Measurements from ENCODE around the gene HMGCS2. TPM values are rescaled to one million over a fixed set of nuclear protein-coding genes. Genes with fewer than 3 reads are reported as not detected.

Gene HMGCS2
- total RNA-seq, 1 donor from 2014 or later = not detected

DNA sequence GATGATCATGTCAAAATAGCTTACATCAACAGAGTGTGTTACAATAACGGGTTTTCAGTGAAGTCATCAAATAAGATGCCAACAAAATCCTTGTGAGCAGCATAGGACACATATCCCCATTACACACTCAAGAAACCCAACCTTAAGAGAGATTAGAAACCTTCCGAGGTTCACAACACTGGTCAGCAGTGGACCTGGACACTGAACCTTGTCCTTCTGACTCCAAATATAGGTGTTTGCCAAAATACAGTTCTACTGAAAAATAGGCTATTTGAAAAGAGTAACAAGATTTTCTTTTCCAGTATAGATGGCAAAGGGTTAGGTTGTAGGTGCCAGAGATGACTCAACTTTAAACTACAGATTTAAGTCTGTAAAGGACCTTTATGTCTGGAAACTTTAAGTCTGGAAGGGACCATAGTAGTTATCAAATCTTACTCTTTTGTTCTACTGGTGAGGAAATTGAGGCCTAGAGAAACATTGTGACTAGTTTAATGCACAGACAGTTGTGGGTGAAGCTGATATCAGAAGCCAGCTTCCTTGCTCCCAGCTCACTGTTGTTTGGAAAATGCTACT lies 43.4 kb upstream of the HMGCS2 start:
- Histone ChIP-seq H3K4me3 (ENCODE audit: low read depth, low read length) (no peak overlapping the region), H3K27me3 (ENCODE audit: control insufficient read depth, insufficient read depth, low read length) (peaks cover 3% of the 10 kb centered on the region), H3K36me3 (ENCODE audit: control insufficient read depth, insufficient read depth, low read length) (no peaks in the 10 kb centered on the region)
- DNase-seq (ENCODE audit: low read depth) = no peak
- TF ChIP-seq, protein P1, sequence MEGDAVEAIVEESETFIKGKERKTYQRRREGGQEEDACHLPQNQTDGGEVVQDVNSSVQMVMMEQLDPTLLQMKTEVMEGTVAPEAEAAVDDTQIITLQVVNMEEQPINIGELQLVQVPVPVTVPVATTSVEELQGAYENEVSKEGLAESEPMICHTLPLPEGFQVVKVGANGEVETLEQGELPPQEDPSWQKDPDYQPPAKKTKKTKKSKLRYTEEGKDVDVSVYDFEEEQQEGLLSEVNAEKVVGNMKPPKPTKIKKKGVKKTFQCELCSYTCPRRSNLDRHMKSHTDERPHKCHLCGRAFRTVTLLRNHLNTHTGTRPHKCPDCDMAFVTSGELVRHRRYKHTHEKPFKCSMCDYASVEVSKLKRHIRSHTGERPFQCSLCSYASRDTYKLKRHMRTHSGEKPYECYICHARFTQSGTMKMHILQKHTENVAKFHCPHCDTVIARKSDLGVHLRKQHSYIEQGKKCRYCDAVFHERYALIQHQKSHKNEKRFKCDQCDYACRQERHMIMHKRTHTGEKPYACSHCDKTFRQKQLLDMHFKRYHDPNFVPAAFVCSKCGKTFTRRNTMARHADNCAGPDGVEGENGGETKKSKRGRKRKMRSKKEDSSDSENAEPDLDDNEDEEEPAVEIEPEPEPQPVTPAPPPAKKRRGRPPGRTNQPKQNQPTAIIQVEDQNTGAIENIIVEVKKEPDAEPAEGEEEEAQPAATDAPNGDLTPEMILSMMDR (IDR thresholded peaks at IDR 0.05; ENCODE audit: insufficient read depth, low read length, poor library complexity, severe bottlenecking) = no peak

DNA sequence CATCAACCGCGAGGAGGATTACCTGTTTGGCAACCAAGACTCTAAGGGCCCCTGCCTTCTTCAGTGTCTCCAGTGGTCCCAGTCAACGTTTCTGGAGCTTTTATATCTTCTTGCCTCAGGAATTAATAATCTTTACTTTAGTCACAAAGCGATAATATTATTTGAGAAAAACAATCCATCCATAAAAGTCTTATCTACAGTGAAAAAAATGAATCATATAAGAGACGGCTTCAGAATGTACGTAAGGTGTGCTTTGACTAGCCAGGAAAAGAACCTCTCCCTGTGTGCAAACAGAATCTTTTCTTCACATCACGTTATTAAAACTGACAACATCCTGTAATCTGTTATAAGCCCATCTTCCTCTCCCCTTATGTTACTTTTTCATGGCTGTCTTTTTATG lies 42.7 kb upstream of the HMGCS2 start, which contains the start of gene REG4:
Gene REG4, minus strand, starts transcription at position 74 of the 400 bp plus-strand sequence. CDS start 2,691 bp downstream, outside the sequence.
- Histone ChIP-seq H3K4me3 (ENCODE audit: low read depth, low read length) (no peak within 1 kb of the TSS), H3K36me3 (ENCODE audit: control insufficient read depth, insufficient read depth, low read length) (no peaks in the 10 kb centered on the region), H3K27me3 (ENCODE audit: control insufficient read depth, insufficient read depth, low read length) (peaks cover 3% of the 10 kb centered on the region)
- TF ChIP-seq, protein P1 (IDR thresholded peaks at IDR 0.05; ENCODE audit: insufficient read depth, low read length, poor library complexity, severe bottlenecking) = no peak
- DNase-seq (ENCODE audit: low read depth) = no peak

DNA sequence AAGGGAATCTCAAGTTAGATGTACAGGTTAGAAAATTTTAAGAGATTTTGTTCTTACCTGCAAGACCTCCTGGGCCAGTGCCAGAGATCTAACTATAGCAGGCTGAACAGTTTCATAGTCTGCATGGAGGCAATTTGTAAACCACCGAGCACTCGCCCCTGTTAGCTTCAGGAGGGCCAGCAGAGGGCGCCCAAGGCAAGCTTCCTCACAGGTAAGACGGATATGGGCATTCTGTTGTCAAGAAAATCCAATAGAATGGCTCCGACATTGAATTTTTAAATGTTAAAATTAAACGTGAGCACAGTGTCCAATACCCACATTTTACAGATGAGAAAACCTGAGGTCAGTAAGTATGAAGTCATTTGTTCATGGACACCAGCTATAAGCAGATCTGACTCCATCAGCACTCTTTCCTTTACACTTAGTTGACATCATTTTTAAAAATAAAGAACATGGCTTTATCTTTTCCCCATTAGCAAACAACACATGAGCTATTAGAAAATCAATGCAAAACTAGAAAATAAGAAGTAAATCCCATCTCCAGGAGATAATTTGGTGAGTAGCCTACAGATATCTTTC lies 40.4 kb upstream of the HMGCS2 start:
- no peak overlapping the region for H3K4me3 ChIP-seq (ENCODE audit: low read depth, low read length)
- TF ChIP-seq, protein P1 (IDR thresholded peaks at IDR 0.05; ENCODE audit: insufficient read depth, low read length, poor library complexity, severe bottlenecking) = peak; percentile 97
- H3K36me3 ChIP-seq (ENCODE audit: control insufficient read depth, insufficient read depth, low read length) = no peaks in the 10 kb centered on the region
- DNase-seq (ENCODE audit: low read depth) = peak; percentile 31
- peaks cover 3% of the 10 kb centered on the region for H3K27me3 ChIP-seq (ENCODE audit: control insufficient read depth, insufficient read depth, low read length)

DNA sequence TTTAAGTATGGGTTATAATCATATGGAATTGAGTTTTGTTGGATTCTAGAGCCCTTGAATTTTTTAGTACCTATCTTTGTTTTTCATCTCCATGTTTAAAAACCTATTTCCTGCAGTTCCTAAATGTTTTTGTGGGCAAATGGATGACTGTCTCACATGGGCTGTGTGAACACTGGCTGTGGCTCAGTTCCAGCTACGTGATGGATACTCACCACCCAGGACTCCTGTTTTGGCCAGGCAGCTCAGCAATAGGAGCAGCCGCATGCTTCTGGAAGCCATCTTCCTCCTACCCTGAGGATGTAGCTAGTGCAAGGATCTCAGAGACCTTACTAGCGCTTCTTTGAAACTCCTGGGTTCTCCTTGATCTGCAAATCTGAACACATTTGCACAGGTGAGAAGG lies 39.8 kb upstream of the HMGCS2 start:
- no peak for DNase-seq (ENCODE audit: low read depth)
- Histone ChIP-seq H3K27me3 (ENCODE audit: control insufficient read depth, insufficient read depth, low read length) (peaks cover 3% of the 10 kb centered on the region), H3K36me3 (ENCODE audit: control insufficient read depth, insufficient read depth, low read length) (no peaks in the 10 kb centered on the region), H3K4me3 (ENCODE audit: low read depth, low read length) (no peak overlapping the region)
- TF ChIP-seq, protein P1 (IDR thresholded peaks at IDR 0.05; ENCODE audit: insufficient read depth, low read length, poor library complexity, severe bottlenecking) = no peak

DNA sequence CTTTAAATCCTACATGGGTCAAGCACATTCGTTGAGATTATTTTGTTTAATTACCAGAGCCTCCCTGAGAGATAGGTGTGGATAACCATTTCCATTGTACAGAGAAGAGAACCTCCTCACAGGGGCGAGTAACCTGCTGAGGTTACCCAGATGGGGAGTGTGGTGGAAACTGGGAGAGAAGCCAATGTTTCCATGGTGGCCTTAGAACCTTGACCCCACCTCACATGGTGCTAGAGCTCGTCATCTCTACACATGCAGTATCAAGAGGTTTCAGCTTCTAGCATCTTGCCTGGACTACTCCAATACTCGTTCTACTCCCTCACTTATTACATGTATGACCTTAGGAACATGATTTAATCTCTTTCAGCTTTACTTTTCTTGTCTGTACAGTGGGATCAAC lies 37.8 kb upstream of the HMGCS2 start:
- peaks cover 3% of the 10 kb centered on the region for H3K27me3 ChIP-seq (ENCODE audit: control insufficient read depth, insufficient read depth, low read length)
- H3K36me3 ChIP-seq (ENCODE audit: control insufficient read depth, insufficient read depth, low read length) = no peaks in the 10 kb centered on the region
- H3K4me3 ChIP-seq (ENCODE audit: low read depth, low read length) = no peak overlapping the region
- DNase-seq (ENCODE audit: low read depth) = no peak
- TF ChIP-seq, protein P1 (IDR thresholded peaks at IDR 0.05; ENCODE audit: insufficient read depth, low read length, poor library complexity, severe bottlenecking) = no peak

DNA sequence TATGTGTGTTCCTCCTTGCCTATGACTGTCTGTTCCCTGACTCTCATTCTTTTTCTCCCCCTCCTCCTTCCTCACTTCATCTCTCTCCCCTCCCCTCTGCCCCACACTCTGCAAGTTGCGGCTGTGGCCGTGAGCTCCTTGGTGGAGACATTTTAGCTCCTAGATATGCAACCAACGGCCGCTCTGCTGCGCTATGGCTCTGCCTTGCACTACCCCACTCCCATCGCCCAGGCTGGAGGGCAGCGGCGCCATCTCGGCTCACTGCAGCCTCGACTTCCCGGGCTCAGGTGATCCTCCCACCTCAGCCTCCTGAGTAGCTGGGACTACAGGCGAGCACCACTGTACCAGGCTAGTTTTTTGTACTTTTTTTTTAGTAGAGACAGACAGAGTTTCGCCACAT lies 37.0 kb upstream of the HMGCS2 start:
- TF ChIP-seq, protein P1 (IDR thresholded peaks at IDR 0.05; ENCODE audit: insufficient read depth, low read length, poor library complexity, severe bottlenecking) = no peak
- Histone ChIP-seq H3K36me3 (ENCODE audit: control insufficient read depth, insufficient read depth, low read length) (no peaks in the 10 kb centered on the region), H3K4me3 (ENCODE audit: low read depth, low read length) (no peak overlapping the region), H3K27me3 (ENCODE audit: control insufficient read depth, insufficient read depth, low read length) (peaks cover 3% of the 10 kb centered on the region)
- DNase-seq (ENCODE audit: low read depth) = no peak

Data from kidney epithelial cell (primary cell).